Neural cell (in vitro differentiated cells): ENCODE data around the gene ASB4. TPM values are rescaled to one million over a fixed set of nuclear protein-coding genes. Genes with fewer than 3 reads are reported as not detected.

Source experiments
- H2AFZ ChIP-seq: fragments of 200-600, 300-800 bp; sonication (generic), shearing (Covaris generic); 2 replicates; pipeline ENCODE4 v1.6.0; 2014; ENCODE audit warnings: low read depth, mild to moderate bottlenecking, antibody characterized with exemption, low read length, moderate library complexity
- H3F3A ChIP-seq: fragments of 200-600 bp; shearing (Covaris generic); 2 replicates; pipeline ENCODE4 v1.6.1; 2016; ENCODE audit warnings: mild to moderate bottlenecking, moderate library complexity, mixed read lengths, antibody characterized with exemption, low read length; ENCODE audit not compliant: insufficient read depth, poor library complexity, severe bottlenecking
- H3K27ac ChIP-seq: fragments of 200-600, 300-800 bp; sonication (generic), shearing (Covaris generic); 2 replicates; pipeline ENCODE4 v1.5.1; 2014; ENCODE audit warnings: mild to moderate bottlenecking, low read length, moderate library complexity
- H3K27me3 ChIP-seq: fragments of 300-800, 200-600 bp; sonication (generic), shearing (Covaris generic); 2 replicates; pipeline ENCODE4 v1.6.0; 2014; ENCODE audit warnings: mild to moderate bottlenecking, low read depth, low read length, moderate library complexity; ENCODE audit not compliant: insufficient read depth
- H3K36me3 ChIP-seq: fragments of 300-800, 200-600 bp; sonication (generic), shearing (Covaris generic); 2 replicates; pipeline ENCODE4 v1.5.1; 2014; ENCODE audit warnings: mild to moderate bottlenecking, antibody characterized with exemption, low read length, moderate library complexity; ENCODE audit not compliant: insufficient read depth
- H3K4me2 ChIP-seq: fragments of 300-800, 200-600 bp; sonication (generic), shearing (Covaris generic); 2 replicates; pipeline ENCODE4 v1.6.0; 2014; ENCODE audit warnings: mild to moderate bottlenecking, low read length
- H3K4me3 ChIP-seq: fragments of 300-800, 200-600 bp; sonication (generic), shearing (Covaris generic); 2 replicates; pipeline ENCODE4 v1.5.1; 2014; ENCODE audit warnings: mild to moderate bottlenecking, low read length, moderate library complexity
- H3K79me2 ChIP-seq: fragments of 200-600 bp; shearing (Covaris generic); replicated peaks from 2 replicates; pipeline ENCODE4 v1.6.0; 2014; ENCODE audit warnings: mild to moderate bottlenecking, low read length, moderate library complexity; ENCODE audit not compliant: insufficient read depth
- H3K9ac ChIP-seq: fragments of 300-800, 200-600 bp; sonication (generic), shearing (Covaris generic); 2 replicates; pipeline ENCODE4 v1.6.1; 2016; ENCODE audit warnings: mild to moderate bottlenecking, low read length, mixed read lengths
- H3K9me2 ChIP-seq: fragments of 200-600 bp; shearing (Covaris generic); 2 replicates; pipeline ENCODE4 v1.6.1; 2016; ENCODE audit warnings: mild to moderate bottlenecking, low read length, mixed read lengths; ENCODE audit not compliant: insufficient read depth
- H3K9me3 ChIP-seq: fragments of 200-600, 300-800 bp; sonication (generic), shearing (Covaris generic); 2 replicates; pipeline ENCODE4 v1.6.1; 2016; ENCODE audit warnings: mild to moderate bottlenecking, mixed run types, low read length, moderate library complexity, mixed read lengths
- H4K20me1 ChIP-seq: fragments of 200-600 bp; shearing (Covaris generic); 2 replicates; pipeline ENCODE4 v1.6.1; 2016; ENCODE audit warnings: mild to moderate bottlenecking, mixed run types; ENCODE audit not compliant: insufficient read depth
- EP300 ChIP-seq: fragments of 450-650 bp; conservative IDR thresholded peaks from 2 replicates; pipeline ENCODE4 v1.6.1; 2014; ENCODE audit warnings: antibody characterized with exemption, mild to moderate bottlenecking, moderate library complexity; ENCODE audit not compliant: poor library complexity, severe bottlenecking
- EZH2 ChIP-seq: fragments of 200-600, 300-800 bp; shearing (Covaris generic), sonication (generic); IDR thresholded peaks from 2 replicates; pipeline ENCODE4 v1.6.1; 2014; ENCODE audit warnings: antibody characterized with exemption, low read length, borderline replicate concordance, mild to moderate bottlenecking; ENCODE audit not compliant: insufficient read depth, poor library complexity, severe bottlenecking
- MXI1 ChIP-seq: fragments of 450-650 bp; conservative IDR thresholded peaks from 2 replicates; pipeline ENCODE4 v1.6.1; 2014; ENCODE audit warnings: antibody characterized with exemption, mild to moderate bottlenecking; ENCODE audit not compliant: poor library complexity, severe bottlenecking
- POLR2AphosphoS5 ChIP-seq: IDR thresholded peaks from 2 replicates; pipeline ENCODE4 v1.6.1; 2012
- RAD21 ChIP-seq: fragments of 450-650 bp; conservative IDR thresholded peaks from 2 replicates; pipeline ENCODE4 v1.6.1; 2014; ENCODE audit warnings: antibody characterized with exemption, mild to moderate bottlenecking, moderate library complexity
- SMC3 ChIP-seq: fragments of 450-650 bp; conservative IDR thresholded peaks from 2 replicates; pipeline ENCODE4 v1.6.1; 2014; ENCODE audit warnings: antibody characterized with exemption, mild to moderate bottlenecking, moderate library complexity; ENCODE audit not compliant: poor library complexity
- TAF1 ChIP-seq: IDR thresholded peaks from 2 replicates; pipeline ENCODE4 v1.6.1; 2012; ENCODE audit warnings: low read depth
- polyA plus RNA-seq: library from polyadenylated mRNA; depleted of rRNA; stranded (reverse); fragments of >200 nt; gene quantifications from 2 replicates; pipeline ENCODE4 v1.2.3, GENCODE V29; 2014
- TF ChIP-seq, protein P1 (sequence below): IDR thresholded peaks from 2 replicates; pipeline ENCODE4 v1.6.1; 2012; ENCODE audit warnings: borderline replicate concordance
- TF ChIP-seq, protein P2 (sequence below): fragments of 450-650 bp; IDR thresholded peaks from 2 replicates; pipeline ENCODE4 v1.5.1; 2014; ENCODE audit warnings: antibody characterized with exemption, mild to moderate bottlenecking, moderate library complexity; ENCODE audit not compliant: poor library complexity, severe bottlenecking

The ASB4 gene
- polyA plus RNA-seq, 1 donor from 2014 or later, result 0.11 TPM

DNA sequence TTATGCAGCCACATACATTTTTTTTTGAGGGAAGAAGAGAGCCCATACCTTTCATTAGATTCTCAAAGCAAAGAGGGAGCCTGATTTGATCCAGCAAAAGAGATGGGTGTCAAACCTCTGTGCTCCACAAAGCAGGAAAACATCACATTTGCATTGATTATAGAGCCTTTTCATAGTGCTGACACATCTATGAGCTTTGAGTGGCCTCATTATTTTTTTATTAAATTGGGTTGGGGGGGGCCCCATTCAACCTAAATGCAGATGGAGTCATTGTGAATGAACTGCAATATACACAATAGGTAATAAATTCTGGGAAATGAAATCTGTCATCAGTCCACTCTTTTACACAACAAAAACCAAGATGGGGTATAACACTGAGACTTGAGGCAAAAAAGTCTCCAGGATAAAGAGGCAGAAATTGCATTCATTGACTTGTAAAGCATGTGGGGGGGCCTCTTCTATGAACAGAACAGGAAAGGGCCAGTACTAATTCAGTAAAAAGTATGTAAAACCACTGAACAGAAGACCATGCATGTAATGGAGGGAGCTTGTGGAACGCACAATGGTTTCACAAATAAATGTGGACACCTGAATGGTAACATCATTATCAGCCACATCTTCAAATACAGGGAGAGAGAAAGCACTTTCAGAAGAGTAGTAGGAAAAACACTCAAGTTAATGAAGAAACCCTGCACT lies 17.7 kb upstream of the ASB4 start:
- H3K79me2 ChIP-seq, result no peaks in the 10 kb centered on the region
- TF ChIP-seq MXI1, result no peak
- no peak for TF ChIP-seq TAF1
- TF ChIP-seq, protein P1, sequence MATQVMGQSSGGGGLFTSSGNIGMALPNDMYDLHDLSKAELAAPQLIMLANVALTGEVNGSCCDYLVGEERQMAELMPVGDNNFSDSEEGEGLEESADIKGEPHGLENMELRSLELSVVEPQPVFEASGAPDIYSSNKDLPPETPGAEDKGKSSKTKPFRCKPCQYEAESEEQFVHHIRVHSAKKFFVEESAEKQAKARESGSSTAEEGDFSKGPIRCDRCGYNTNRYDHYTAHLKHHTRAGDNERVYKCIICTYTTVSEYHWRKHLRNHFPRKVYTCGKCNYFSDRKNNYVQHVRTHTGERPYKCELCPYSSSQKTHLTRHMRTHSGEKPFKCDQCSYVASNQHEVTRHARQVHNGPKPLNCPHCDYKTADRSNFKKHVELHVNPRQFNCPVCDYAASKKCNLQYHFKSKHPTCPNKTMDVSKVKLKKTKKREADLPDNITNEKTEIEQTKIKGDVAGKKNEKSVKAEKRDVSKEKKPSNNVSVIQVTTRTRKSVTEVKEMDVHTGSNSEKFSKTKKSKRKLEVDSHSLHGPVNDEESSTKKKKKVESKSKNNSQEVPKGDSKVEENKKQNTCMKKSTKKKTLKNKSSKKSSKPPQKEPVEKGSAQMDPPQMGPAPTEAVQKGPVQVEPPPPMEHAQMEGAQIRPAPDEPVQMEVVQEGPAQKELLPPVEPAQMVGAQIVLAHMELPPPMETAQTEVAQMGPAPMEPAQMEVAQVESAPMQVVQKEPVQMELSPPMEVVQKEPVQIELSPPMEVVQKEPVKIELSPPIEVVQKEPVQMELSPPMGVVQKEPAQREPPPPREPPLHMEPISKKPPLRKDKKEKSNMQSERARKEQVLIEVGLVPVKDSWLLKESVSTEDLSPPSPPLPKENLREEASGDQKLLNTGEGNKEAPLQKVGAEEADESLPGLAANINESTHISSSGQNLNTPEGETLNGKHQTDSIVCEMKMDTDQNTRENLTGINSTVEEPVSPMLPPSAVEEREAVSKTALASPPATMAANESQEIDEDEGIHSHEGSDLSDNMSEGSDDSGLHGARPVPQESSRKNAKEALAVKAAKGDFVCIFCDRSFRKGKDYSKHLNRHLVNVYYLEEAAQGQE, result no peak
- TF ChIP-seq EZH2, result no peak
- TF ChIP-seq, protein P2, sequence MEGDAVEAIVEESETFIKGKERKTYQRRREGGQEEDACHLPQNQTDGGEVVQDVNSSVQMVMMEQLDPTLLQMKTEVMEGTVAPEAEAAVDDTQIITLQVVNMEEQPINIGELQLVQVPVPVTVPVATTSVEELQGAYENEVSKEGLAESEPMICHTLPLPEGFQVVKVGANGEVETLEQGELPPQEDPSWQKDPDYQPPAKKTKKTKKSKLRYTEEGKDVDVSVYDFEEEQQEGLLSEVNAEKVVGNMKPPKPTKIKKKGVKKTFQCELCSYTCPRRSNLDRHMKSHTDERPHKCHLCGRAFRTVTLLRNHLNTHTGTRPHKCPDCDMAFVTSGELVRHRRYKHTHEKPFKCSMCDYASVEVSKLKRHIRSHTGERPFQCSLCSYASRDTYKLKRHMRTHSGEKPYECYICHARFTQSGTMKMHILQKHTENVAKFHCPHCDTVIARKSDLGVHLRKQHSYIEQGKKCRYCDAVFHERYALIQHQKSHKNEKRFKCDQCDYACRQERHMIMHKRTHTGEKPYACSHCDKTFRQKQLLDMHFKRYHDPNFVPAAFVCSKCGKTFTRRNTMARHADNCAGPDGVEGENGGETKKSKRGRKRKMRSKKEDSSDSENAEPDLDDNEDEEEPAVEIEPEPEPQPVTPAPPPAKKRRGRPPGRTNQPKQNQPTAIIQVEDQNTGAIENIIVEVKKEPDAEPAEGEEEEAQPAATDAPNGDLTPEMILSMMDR, result no peak
- no peak for TF ChIP-seq RAD21
- TF ChIP-seq POLR2AphosphoS5, result no peak
- TF ChIP-seq SMC3, result no peak
- TF ChIP-seq EP300, result no peak
- no peaks in the 10 kb centered on the region for H3K9me2 ChIP-seq
- no peaks in the 10 kb centered on the region for H3K9me3 ChIP-seq
- H3K9ac ChIP-seq, result no peak overlapping the region
- H3F3A ChIP-seq, result peaks cover 26% of the 10 kb centered on the region
- no peak overlapping the region for H2AFZ ChIP-seq
- no peaks in the 10 kb centered on the region for H3K36me3 ChIP-seq
- no peak overlapping the region for H3K4me3 ChIP-seq
- peak overlapping the region; percentile 77 for H3K27ac ChIP-seq
- no peak overlapping the region for H3K4me2 ChIP-seq
- H4K20me1 ChIP-seq, result no peaks in the 10 kb centered on the region
- no peaks in the 10 kb centered on the region for H3K27me3 ChIP-seq

DNA sequence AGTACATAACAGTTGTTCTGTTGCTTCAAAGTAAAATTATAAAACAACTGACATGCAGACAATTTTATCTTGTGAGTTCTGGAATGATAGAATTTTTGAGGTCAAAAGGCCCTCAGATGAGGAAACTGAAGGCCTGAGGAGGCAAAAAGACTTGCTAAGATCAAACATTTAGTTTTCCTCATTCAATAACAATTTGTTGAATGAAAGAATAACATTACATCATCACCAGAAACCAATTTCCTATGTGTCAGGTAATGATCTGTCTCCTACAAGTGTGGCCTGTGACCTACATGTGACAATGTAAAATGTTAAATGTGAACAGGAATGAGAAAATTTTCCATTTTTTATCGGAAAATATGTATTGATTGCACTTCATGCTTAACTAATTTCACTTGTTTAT lies 16.6 kb upstream of the ASB4 start:
- Histone ChIP-seq H3K9me3 (no peaks in the 10 kb centered on the region), H3K4me3 (no peak overlapping the region), H3K27ac (peak overlapping the region; percentile 77)

More for the DNA sequence above, 16.6 kb upstream of the ASB4 start:
- TF ChIP-seq EP300 (no peak), MXI1 (no peak), POLR2AphosphoS5 (no peak), TAF1 (no peak), SMC3 (no peak), RAD21 (no peak), EZH2 (no peak)
- TF ChIP-seq, protein P2, result no peak
- TF ChIP-seq, protein P1, result no peak
- Histone ChIP-seq H3K4me2 (no peak overlapping the region), H2AFZ (no peak overlapping the region), H3K36me3 (no peaks in the 10 kb centered on the region), H3K9me2 (no peaks in the 10 kb centered on the region), H3K9ac (no peak overlapping the region), H4K20me1 (no peaks in the 10 kb centered on the region), H3K79me2 (no peaks in the 10 kb centered on the region), H3K27me3 (no peaks in the 10 kb centered on the region), H3F3A (peaks cover 29% of the 10 kb centered on the region)
